Progenitor cell of endocrine pancreas (in vitro differentiated cells): Measurements from ENCODE around the gene FOXN3. TPM values are rescaled to one million over a fixed set of nuclear protein-coding genes. Genes with fewer than 3 reads are reported as not detected.

Source experiments
- DNase-seq: peaks from one replicate; pipeline ENCODE4 v3.0.0; 2021; ENCODE audit warnings: low spot score; ENCODE audit not compliant: unreplicated experiment
- H3K27ac Mint-ChIP-seq: 2 replicates; pipeline ENCODE4 v1.8.0; 2021; ENCODE audit warnings: mild to moderate bottlenecking, moderate library complexity, mixed read lengths
- H3K27me3 Mint-ChIP-seq: 2 replicates; pipeline ENCODE4 v1.8.0; 2021; ENCODE audit warnings: mixed read lengths
- H3K36me3 Mint-ChIP-seq: 2 replicates; pipeline ENCODE4 v1.8.0; 2022; ENCODE audit warnings: mixed read lengths; ENCODE audit not compliant: insufficient read depth
- H3K4me1 Mint-ChIP-seq: 2 replicates; pipeline ENCODE4 v1.8.0; 2021; ENCODE audit warnings: low read depth, mixed read lengths
- H3K4me3 Mint-ChIP-seq: 2 replicates; pipeline ENCODE4 v1.8.0; 2021; ENCODE audit warnings: low read depth, mild to moderate bottlenecking, moderate library complexity, mixed read lengths
- H3K9me3 Mint-ChIP-seq: 2 replicates; pipeline ENCODE4 v1.8.0; 2021; ENCODE audit warnings: low read depth, mixed read lengths
- CTCF ChIP-seq: fragments of 200-600 bp; sonication (generic); IDR thresholded peaks from one replicate; pipeline ENCODE4 v1.5.0; 2021; ENCODE audit warnings: antibody characterized with exemption, mild to moderate bottlenecking; ENCODE audit not compliant: unreplicated experiment
- total RNA-seq: library from RNA; stranded (reverse); gene quantifications from 2 replicates; pipeline ENCODE4 v1.2.1, GENCODE V29; 2021

The FOXN3 gene
- total RNA-seq, 1 donor from 2014 or later: 25.8 TPM

DNA sequence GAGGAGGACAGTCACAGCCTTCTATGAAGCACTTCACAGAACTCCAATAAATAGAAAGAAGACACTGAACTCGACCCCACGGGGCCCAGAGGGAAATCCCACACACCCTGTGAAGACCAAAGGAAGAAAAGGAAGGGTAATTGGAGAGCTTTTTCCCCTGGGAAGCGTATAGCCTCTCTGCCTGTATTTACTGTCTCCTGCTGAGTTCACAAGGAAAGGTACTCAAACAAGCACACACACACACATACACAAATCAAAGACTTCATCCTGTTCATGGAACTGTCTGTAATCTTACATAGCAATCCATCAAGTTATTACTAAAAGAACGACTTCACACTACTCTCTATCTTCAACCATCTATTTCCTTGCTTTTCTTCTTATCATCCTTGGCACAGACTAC, 15.3 kb downstream of the FOXN3 start:
- H3K36me3 Mint-ChIP-seq: peaks cover 6% of the 10 kb centered on the region
- DNase-seq: no peak
- no peak overlapping the region for H3K27ac Mint-ChIP-seq
- no peaks in the 10 kb centered on the region for H3K9me3 Mint-ChIP-seq
- no peak overlapping the region for H3K4me3 Mint-ChIP-seq
- TF ChIP-seq CTCF: no peak
- peaks cover 13% of the 10 kb centered on the region for H3K27me3 Mint-ChIP-seq
- no peaks in the 10 kb centered on the region for H3K4me1 Mint-ChIP-seq

DNA sequence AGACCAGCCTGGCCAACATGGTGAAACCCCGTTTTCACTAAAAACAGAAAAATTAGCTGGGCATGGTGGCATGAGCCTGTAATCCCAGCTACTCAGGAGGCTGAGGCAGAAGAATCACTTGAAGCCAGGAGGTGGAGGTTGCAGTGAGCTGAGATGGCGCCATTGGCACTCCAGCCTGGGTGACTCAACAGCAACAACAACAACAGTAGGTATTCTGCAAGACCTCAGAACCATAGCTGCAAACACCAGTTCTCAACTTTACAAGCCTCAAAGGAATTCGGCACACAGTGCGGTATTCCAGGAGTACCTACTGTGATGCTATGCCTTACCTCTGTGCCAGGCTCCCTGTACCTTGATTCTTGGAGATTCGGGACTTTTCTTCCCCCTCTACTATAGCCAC, 15.8 kb downstream of the FOXN3 start:
- TF ChIP-seq CTCF: no peak
- Mint-ChIP-seq H3K4me1 (no peaks in the 10 kb centered on the region), H3K27ac (no peak overlapping the region), H3K9me3 (no peaks in the 10 kb centered on the region), H3K4me3 (no peak overlapping the region), H3K27me3 (peaks cover 13% of the 10 kb centered on the region), H3K36me3 (peaks cover 6% of the 10 kb centered on the region)
- no peak for DNase-seq

DNA sequence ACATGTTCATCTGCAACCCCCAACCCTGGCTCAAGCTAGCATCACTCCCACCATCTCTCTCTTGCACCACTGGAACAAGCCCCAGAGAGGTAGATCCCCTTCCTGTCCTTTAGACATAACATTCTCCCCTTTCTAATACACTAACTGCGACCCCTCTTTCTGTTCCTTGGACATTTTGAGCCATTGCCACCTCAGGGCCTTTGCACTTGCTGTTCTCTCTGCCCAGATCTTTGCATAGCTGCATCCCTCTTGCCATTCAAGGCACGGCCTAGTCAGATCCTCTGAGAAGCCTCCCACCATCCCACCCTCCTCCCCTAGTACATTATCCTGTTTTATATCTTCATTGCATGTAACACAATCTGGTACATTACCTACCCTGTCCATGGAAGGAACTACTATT, 16.5 kb downstream of the FOXN3 start:
- DNase-seq: no peak
- Mint-ChIP-seq H3K4me3 (no peak overlapping the region), H3K27me3 (peaks cover 13% of the 10 kb centered on the region), H3K4me1 (no peaks in the 10 kb centered on the region), H3K9me3 (no peaks in the 10 kb centered on the region), H3K27ac (peak overlapping the region; percentile 22), H3K36me3 (peaks cover 6% of the 10 kb centered on the region)
- TF ChIP-seq CTCF: no peak

DNA sequence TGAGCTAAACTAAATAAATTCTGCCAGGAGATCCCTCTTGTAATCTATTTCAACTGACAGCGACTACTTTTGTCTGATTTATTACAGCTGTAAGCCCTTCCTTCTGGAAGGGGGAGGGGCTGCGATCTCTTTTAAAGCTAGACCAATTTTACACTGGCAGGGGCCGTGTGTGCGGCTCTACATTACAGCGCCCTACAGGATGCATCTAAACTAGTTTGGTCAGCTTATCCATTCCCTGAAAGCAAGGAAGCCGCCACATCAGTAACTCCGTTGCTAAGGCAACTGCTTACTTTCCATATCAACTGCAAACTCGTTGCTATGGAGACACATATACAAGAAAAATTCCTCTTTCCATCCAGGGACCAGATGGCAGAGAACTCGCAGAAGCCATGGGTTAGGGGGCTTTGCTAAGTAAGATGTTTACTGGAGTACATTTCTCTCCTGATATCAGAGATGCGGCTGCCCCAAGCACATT, 17.4 kb downstream of the FOXN3 start:
- no peaks in the 10 kb centered on the region for H3K4me1 Mint-ChIP-seq
- H3K27ac Mint-ChIP-seq: no peak overlapping the region
- no peak for TF ChIP-seq CTCF
- H3K27me3 Mint-ChIP-seq: peaks cover 17% of the 10 kb centered on the region
- no peak overlapping the region for H3K4me3 Mint-ChIP-seq
- H3K36me3 Mint-ChIP-seq: peaks cover 6% of the 10 kb centered on the region
- no peaks in the 10 kb centered on the region for H3K9me3 Mint-ChIP-seq
- DNase-seq: no peak

DNA sequence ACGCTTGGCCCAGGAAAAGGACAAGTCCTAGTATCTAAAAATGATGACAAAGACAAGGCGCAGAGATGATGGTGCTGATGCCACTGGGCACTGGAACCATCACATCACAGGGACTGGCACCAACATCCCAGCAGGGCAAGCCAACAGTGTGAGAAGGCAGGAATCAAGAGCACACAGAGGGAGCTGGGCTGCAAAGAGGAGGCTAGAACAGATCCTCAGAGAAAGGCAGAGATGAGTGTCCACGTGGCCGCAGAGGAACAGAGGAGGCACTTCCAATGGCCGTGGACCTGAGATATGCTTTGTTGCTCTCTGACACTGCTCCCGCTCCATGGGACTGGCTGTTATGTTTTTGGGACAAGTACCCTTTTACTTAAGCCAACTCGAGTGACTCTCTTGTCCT, 17.9 kb downstream of the FOXN3 start:
- no peak for DNase-seq
- H3K27ac Mint-ChIP-seq: no peak overlapping the region
- no peak for TF ChIP-seq CTCF
- H3K4me3 Mint-ChIP-seq: no peak overlapping the region
- H3K4me1 Mint-ChIP-seq: no peaks in the 10 kb centered on the region
- H3K27me3 Mint-ChIP-seq: peaks cover 17% of the 10 kb centered on the region
- H3K36me3 Mint-ChIP-seq: peaks cover 6% of the 10 kb centered on the region
- H3K9me3 Mint-ChIP-seq: no peaks in the 10 kb centered on the region
